ENCODE measurements around the gene PADI3. TPM values are rescaled to one million over a fixed set of nuclear protein-coding genes. Genes with fewer than 3 reads are reported as not detected.
A peak's percentile ranks its signal among the peaks of the same experiment; 100 is the strongest.

Gene PADI3
- total and polyA plus RNA-seq, 2 of the 4 experiments (the other 2 are of a cell fraction), result not detected

DNA sequence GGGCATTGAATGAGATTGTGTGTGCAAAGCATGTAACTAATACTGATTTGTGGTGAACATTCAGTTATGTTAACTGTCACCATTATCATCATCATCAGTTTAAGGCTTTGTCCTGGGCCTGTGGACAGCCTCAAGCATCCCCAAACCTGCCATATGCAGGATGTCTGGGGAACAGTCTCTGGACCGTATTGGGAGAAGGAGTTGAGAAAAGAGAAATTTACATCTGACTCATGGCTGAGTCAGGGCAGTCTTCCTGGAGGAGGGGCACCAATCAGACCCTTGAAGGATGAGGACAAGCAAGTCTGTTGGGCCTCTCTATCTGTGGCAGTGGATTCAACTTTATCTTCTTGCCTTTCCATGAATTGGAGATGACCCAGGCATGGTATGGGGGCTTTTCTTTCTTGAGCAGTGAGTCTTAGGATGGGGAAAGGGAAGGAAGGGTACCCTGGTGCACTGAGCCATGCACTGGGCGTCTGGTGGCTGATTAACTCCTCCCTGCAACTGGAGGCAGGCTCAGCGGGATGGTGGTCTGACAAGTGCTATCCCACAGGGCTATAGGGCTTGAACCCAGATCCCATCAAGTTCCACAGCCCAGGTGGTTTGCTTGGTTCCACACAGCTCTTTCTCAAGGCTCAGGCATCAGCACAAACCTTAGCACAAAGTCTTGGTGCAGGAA lies 2.9 kb downstream of the PADI3 start:
- H3K4ac ChIP-seq (ENCODE audit: low read depth, low read length), result peak overlapping the region; percentile 29; the same call in 1 of the 2 replicates
- DNase-seq, result peak; percentile 73
- ChIA-PET POLR2A (ENCODE audit: unreplicated experiment) (no interaction called here), CTCF (interaction anchor here (0.7 kb wide), 1 partner anchor 126 kb away, joined by 7 read pairs; no protein-coding TSS in a partner anchor)
- peak overlapping the region; percentile 31 for H2AK9ac ChIP-seq (replicated peaks; ENCODE audit: low read depth, low read length, poor library complexity)
- no TSS peak for BruUV-seq (replicated peaks)
- no peak overlapping the region for H2BK5ac ChIP-seq (ENCODE audit: low read depth, low read length, poor library complexity, severe bottlenecking)
- 0 out of 3 replicates have a peak overlapping the region, but pooled peaks have one; percentile 26 for H2BK15ac ChIP-seq (ENCODE audit: low read depth, low read length)
- no peak overlapping the region for H3K4me3 ChIP-seq (ENCODE audit: insufficient read depth, low read depth, low read length)
- no peak overlapping the region for H4K91ac ChIP-seq (ENCODE audit: insufficient read depth, low read depth, low read length)
- no peaks in the 10 kb centered on the region for H3K36me3 ChIP-seq (ENCODE audit: control insufficient read depth, insufficient read depth, low read length)
- H3K23ac ChIP-seq (ENCODE audit: low read depth, low read length), result no peak overlapping the region
- H3K4me1 ChIP-seq (ENCODE audit: control insufficient read depth, insufficient read depth, low read length), result peaks cover 3% of the 10 kb centered on the region; the same call in 1 of the 2 replicates
- no peak overlapping the region for H3K56ac ChIP-seq (ENCODE audit: extremely low read depth, insufficient read depth, low read length)
- TF ChIP-seq FOS (IDR thresholded peaks at IDR 0.05; ENCODE audit: low read depth, low read length), result peak; percentile 69; the same call in 1 of the 2 replicates
- TF ChIP-seq SMC3 (IDR thresholded peaks at IDR 0.05; ENCODE audit: low read depth, low read length), result no peak
- H3K18ac ChIP-seq (ENCODE audit: low read depth, low read length), result no peak overlapping the region
- no peak overlapping the region for H2BK20ac ChIP-seq (ENCODE audit: low read depth, low read length)
- peak overlapping the region; percentile 52; the same call in 1 of the 2 replicates for H2BK120ac ChIP-seq (ENCODE audit: low read depth, low read length)
- H3K79me1 ChIP-seq (ENCODE audit: low read depth in 1 of 2, low read length in 2 of 2), result no peaks in the 10 kb centered on the region
- H3K9ac ChIP-seq (ENCODE audit: low read depth, low read length), result no peak overlapping the region
- H3K14ac ChIP-seq (replicated peaks; ENCODE audit: low read depth, low read length), result peak overlapping the region; percentile 18; the same call in 1 of the 2 replicates
- no peak overlapping the region for H4K5ac ChIP-seq (ENCODE audit: low read depth, low read length)
- H3K27me3 ChIP-seq (ENCODE audit: control insufficient read depth, insufficient read depth, low read length), result peaks cover 5% of the 10 kb centered on the region; the same call in 1 of the 2 replicates
- no peak overlapping the region for H3K27ac ChIP-seq (ENCODE audit: insufficient read depth, low read length)
- intact Hi-C loops (cut with micrococcal nuclease) (no loop called here), dilution Hi-C loops (cut with HindIII; ENCODE audit: low sequenced_read_pairs, unreplicated experiment) (no loop called here), in situ Hi-C loops (cut with MboI; ENCODE audit: low sequenced_read_pairs) (no loop called here)
- no peaks in the 10 kb centered on the region for H4K20me1 ChIP-seq (ENCODE audit: insufficient read depth, low read length)
- peaks cover 11% of the 10 kb centered on the region; the same call in 1 of the 2 replicates for H3K9me1 ChIP-seq (ENCODE audit: insufficient read depth, low read length)
- H3K9me3 ChIP-seq (ENCODE audit: control insufficient read depth, insufficient read depth, low read length), result no peaks in the 10 kb centered on the region
- ATAC-seq (ENCODE audit: low read depth), result peak; percentile 93
- H3K4me2 ChIP-seq (ENCODE audit: low read depth, low read length), result no peak overlapping the region
- peak overlapping the region; percentile 57 for H2AFZ ChIP-seq (replicated peaks; ENCODE audit: low read length, poor library complexity)
- peak overlapping the region in 1 of 2 experiments; percentile 48; a peak in 1 of 4 replicates for H4K8ac ChIP-seq (ENCODE audit: low read depth in 2 of 2, low read length in 2 of 2)
- peak overlapping the region; percentile 63; the same call in 1 of the 2 replicates for H2AK5ac ChIP-seq (ENCODE audit: low read depth, low read length)
- 100% methylated on average over 2 of the region's 3 CpGs; no CpG with 5 or more reads in 1 of the 2 experiments for WGBS, 2 experiments (ENCODE audit: extremely low coverage in 2 of 2, insufficient read length in 1 of 2)
